Esophagus (tissue), 2 donors: ENCODE measurements around the gene PRKCB. TPM values are rescaled to one million over a fixed set of nuclear protein-coding genes. Genes with fewer than 3 reads are reported as not detected.

Source experiments
- H3K27ac ChIP-seq, 2 donors: one replicate each; pipeline ENCODE4 v1.5.1; 2013; ENCODE audit warnings: low read depth in 2 of 2, mild to moderate bottlenecking in 2 of 2, inconsistent platforms in 1 of 2, low read length in 1 of 2, moderate library complexity in 1 of 2
- H3K27me3 ChIP-seq, 2 donors: one replicate each; pipeline ENCODE4 v1.6.1; 2013; ENCODE audit warnings: low read length in 2 of 2, control low read depth in 1 of 2, mild to moderate bottlenecking in 1 of 2; ENCODE audit not compliant: insufficient read depth in 2 of 2, control insufficient read depth in 1 of 2
- H3K36me3 ChIP-seq, 2 donors: one replicate each; pipeline ENCODE4 v1.6.1; 2013; ENCODE audit warnings: low read length in 1 of 2; ENCODE audit not compliant: control insufficient read depth in 2 of 2, insufficient read depth in 2 of 2
- H3K4me1 ChIP-seq, 2 donors: one replicate each; pipeline ENCODE4 v1.6.1; 2013; ENCODE audit warnings: low read length in 1 of 2; ENCODE audit not compliant: control insufficient read depth in 2 of 2, insufficient read depth in 2 of 2
- H3K4me3 ChIP-seq, 2 donors: one replicate each; pipeline ENCODE4 v1.5.1; 2013; ENCODE audit warnings: low read length in 2 of 2, mild to moderate bottlenecking in 2 of 2, low read depth in 1 of 2, moderate library complexity in 1 of 2
- H3K9me3 ChIP-seq, 2 donors: one replicate each; pipeline ENCODE4 v1.6.1; 2013; ENCODE audit warnings: mild to moderate bottlenecking in 2 of 2, low read depth in 1 of 2, low read length in 1 of 2, moderate library complexity in 1 of 2; ENCODE audit not compliant: control insufficient read depth in 2 of 2, insufficient read depth in 1 of 2
- WGBS, 2 donors: extraction: QIAGEN DNeasy Blood & Tissue Kit; methylation state at CpG; one replicate each; pipeline ENCODE4 v1.1.7; 2013; 5-methylcytosine and 5-hydroxymethylcytosine counted together
- polyA plus RNA-seq, 2 donors: library from polyadenylated mRNA; stranded (reverse); fragments of 200-250 nt; gene quantifications; one replicate each; pipeline ENCODE4 v1.2.3, GENCODE V29; 2013
- donor health status: healthy with polysubstance abuse.
- donor health status: Bipolar disorder and iron deficiency.

The PRKCB gene
- polyA plus RNA-seq, 2 donors, result 0.39 to 0.45 TPM

DNA sequence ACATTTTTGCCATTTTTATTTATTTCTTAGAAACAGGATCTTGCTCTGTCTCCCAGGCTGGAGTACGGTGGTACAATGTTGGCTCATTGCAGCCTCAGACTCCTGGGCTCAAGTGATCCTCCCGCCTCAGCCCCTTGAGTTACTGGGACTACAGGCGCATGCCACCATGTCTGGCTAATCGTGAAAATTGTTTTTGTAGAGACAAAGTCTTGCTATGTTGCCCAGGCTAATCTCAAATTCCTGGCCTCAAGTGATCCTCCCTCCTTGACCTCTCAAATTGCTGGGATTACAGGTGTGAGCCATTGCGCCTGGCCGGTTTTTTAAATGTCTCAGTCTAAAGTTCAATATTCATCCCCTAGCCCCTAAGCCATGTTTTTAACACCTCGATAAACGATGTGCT, 237.5 kb downstream of the PRKCB start:
- Histone ChIP-seq H3K27me3 (no peaks in the 10 kb centered on the region), H3K27ac (no peak overlapping the region), H3K4me1 (no peaks in the 10 kb centered on the region), H3K4me3 (no peak overlapping the region), H3K9me3 (no peaks in the 10 kb centered on the region), H3K36me3 (no peaks in the 10 kb centered on the region)
- 89 to 94% methylated on average over 8 of the region's 8 CpGs for WGBS, 2 donors

DNA sequence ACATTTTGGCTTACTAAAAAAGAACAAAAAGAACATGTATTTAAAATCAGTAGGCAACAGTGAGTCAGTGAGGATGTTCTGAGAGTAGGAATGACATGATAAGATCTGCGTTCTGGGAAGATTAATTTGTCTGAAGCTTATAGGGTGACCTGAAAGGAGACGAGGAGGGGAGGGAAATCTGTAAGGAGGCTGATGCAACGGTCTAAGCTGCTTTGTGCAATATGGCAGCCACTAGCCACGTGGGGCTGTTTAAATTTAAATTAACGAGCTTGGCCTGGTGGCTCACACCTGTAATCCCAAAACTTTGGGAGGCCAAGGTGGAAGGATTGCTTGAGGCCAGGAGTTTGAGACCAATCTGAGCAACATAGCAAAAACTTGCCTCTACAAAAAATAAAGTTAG, 238.8 kb downstream of the PRKCB start:
- Histone ChIP-seq H3K9me3 (no peaks in the 10 kb centered on the region), H3K4me3 (no peak overlapping the region)
- 71 to 76% methylated on average over 5 of the region's 5 CpGs for WGBS, 2 donors

DNA sequence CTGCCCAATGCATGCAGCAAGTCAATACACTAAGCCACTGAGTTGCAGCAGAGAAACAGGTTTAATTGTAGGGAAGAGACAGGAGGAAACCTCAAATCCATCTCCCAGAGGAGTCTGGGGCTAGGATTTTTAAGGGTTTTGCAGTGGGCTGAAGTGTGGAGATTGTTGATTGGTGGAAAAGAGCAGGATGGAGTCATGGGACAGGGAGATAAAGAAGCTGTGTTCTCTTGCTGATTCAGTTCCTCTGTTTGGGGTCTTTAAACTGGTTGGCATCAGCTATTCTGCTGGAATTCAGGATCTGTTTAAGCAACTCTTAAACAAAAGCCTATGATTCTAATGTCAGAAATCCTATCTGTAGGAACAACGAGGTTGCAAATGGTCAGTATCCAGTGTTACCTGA, 239.5 kb downstream of the PRKCB start:
- H3K36me3 ChIP-seq, result no peaks in the 10 kb centered on the region
- no peak overlapping the region for H3K4me3 ChIP-seq
- no peaks in the 10 kb centered on the region for H3K9me3 ChIP-seq
- no peak overlapping the region for H3K27ac ChIP-seq
- H3K4me1 ChIP-seq, result no peaks in the 10 kb centered on the region
- WGBS, 2 donors, result 63 to 67% methylated on average over 1 of the region's 1 CpG
- H3K27me3 ChIP-seq, result no peaks in the 10 kb centered on the region

More for the DNA sequence above, 238.8 kb downstream of the PRKCB start:
- Histone ChIP-seq H3K27ac (no peak overlapping the region), H3K36me3 (no peaks in the 10 kb centered on the region), H3K4me1 (no peaks in the 10 kb centered on the region), H3K27me3 (no peaks in the 10 kb centered on the region)

DNA sequence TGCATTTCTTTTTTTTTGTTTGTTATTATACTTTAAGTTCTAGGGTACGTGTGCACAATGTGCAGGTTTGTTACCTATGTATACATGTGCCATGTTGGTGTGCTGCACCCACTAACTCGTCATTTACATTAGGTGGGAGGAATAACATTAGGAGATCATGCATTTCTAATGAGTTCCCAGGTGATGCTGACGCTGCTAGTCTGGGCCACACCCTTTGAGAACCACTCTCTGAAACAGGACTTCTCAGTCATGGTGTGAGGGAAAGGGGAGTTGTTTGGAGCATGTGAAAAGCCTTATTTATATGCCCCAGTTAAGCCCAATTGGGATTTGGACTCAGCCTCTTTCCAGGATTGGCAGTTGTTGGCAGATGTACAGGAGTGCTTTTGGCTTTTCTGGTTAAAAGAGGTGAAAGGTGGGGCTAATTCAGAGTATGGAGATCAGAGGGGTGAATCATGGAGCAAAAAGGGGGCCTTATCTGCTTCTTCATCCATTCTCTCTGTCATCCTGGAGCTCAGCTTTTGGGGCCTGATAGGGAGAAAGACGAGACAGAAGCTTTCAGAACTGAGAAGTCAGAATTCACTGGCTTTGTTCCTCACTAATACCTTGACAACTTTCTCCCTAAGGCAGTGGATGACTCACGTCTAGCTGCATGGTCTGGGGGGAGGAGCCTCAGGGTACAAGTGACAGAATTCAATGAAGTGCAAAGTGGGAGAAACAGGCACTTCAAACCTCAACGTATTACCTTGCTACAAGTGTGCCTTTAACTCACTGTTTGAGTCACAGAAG, 240.3 kb downstream of the PRKCB start:
- H3K9me3 ChIP-seq, result no peaks in the 10 kb centered on the region

DNA sequence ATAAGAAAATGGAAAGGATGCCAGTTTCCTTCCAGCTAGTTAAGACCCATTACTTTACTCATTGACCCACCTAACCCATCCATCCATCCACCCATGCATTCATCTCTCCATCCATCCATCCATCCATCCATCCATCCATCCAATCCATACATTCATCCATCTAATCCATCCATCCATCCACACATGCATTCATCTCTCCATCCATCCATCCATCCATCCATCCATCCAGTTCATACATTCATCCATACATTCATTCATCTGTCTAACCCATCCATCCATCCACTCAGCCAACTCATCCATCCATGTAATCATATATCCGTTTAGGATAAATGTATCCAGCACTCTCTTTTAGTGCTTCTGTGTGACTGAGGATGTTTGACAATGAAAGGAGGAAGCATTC, 241.5 kb downstream of the PRKCB start:
- Histone ChIP-seq H3K36me3 (no peaks in the 10 kb centered on the region), H3K27ac (no peak overlapping the region), H3K27me3 (no peaks in the 10 kb centered on the region), H3K4me1 (no peaks in the 10 kb centered on the region), H3K9me3 (no peaks in the 10 kb centered on the region), H3K4me3 (no peak overlapping the region)
- WGBS, 2 donors, result 76 to 85% methylated on average over 1 of the region's 1 CpG

More for the DNA sequence above, 240.3 kb downstream of the PRKCB start:
- WGBS, 2 donors, result 31% methylated on average over 6 of the region's 6 CpGs
- Histone ChIP-seq H3K4me3 (no peak overlapping the region), H3K36me3 (no peaks in the 10 kb centered on the region), H3K27ac (no peak overlapping the region), H3K4me1 (no peaks in the 10 kb centered on the region), H3K27me3 (no peaks in the 10 kb centered on the region)

DNA sequence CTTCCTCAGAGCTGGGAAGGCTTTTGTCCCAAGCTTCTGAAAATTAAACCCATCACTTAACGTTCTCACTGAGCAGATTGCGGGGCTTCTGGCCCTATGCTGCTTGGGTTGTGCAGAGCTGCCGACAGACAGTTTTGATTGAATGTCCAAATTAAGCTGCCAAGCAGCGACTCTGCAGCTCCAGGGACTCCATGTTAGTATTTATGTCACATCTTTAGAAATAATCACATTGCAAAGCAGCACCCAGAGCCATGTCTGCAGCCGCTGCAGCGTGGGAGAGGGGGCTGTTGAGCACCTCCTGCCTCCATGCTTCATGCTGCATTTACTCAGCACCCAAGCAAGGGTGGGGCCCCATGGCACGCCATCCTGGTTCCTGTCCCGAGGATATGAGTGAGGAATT, 242.2 kb downstream of the PRKCB start:
- no peak overlapping the region for H3K4me3 ChIP-seq
- H3K4me1 ChIP-seq, result no peaks in the 10 kb centered on the region
- H3K27me3 ChIP-seq, result no peaks in the 10 kb centered on the region
- no peaks in the 10 kb centered on the region for H3K36me3 ChIP-seq
- 73 to 74% methylated on average over 8 of the region's 8 CpGs for WGBS, 2 donors
- H3K27ac ChIP-seq, result no peak overlapping the region
- no peaks in the 10 kb centered on the region for H3K9me3 ChIP-seq

DNA sequence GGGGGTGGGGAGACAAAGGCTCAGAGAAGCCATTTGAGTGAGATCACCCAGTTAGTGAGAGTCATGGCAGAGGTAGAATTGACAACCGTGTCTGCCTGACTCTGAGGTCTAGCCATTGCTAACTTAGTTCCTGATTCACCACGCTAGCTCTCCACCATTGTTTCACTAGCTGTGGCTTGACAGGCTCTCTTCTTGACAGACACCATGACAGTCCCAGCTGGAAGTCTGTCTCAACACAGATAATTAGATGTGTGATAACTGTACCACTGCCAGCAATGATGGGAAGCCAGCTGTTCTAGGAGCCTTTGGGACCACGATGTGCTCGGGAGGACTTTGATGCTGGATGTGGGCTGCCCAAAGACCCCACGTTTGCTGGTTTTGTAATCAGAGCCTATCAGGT, 249.9 kb downstream of the PRKCB start:
- no peaks in the 10 kb centered on the region for H3K9me3 ChIP-seq
- 59 to 64% methylated on average over 5 of the region's 5 CpGs for WGBS, 2 donors
- H3K27ac ChIP-seq, result no peak overlapping the region
- H3K4me1 ChIP-seq, result no peaks in the 10 kb centered on the region
- H3K36me3 ChIP-seq, result no peaks in the 10 kb centered on the region
- H3K4me3 ChIP-seq, result no peak overlapping the region
- no peaks in the 10 kb centered on the region for H3K27me3 ChIP-seq

DNA sequence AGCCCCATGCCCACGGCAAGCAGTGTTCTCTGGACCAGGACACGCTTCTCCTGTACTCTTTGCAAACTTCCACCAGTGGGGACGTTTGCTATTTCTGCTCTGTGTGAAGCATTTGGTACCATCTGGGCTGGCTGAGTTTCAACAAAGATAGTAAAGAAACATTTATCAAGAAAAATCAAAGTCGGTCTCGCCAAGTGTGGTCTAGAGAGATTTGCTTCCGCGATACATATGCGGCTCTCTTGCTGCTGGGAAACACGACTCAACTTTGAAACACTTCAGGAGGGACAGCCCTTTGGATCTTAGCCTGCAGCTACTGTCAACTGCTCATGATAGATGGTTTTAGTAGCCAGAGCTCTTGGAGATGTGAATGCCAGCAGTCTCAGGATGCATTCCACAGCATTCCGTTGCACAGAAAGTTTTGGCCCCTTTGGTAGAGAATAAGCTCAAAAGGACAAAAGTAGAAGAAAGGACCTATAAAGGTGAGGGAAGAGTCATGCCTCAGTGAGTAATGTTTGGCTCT, 252.2 kb downstream of the PRKCB start:
- Histone ChIP-seq H3K27me3 (no peaks in the 10 kb centered on the region), H3K27ac (no peak overlapping the region), H3K4me1 (no peaks in the 10 kb centered on the region), H3K4me3 (no peak overlapping the region), H3K9me3 (no peaks in the 10 kb centered on the region), H3K36me3 (no peaks in the 10 kb centered on the region)
- 49 to 54% methylated on average over 10 of the region's 10 CpGs for WGBS, 2 donors

DNA sequence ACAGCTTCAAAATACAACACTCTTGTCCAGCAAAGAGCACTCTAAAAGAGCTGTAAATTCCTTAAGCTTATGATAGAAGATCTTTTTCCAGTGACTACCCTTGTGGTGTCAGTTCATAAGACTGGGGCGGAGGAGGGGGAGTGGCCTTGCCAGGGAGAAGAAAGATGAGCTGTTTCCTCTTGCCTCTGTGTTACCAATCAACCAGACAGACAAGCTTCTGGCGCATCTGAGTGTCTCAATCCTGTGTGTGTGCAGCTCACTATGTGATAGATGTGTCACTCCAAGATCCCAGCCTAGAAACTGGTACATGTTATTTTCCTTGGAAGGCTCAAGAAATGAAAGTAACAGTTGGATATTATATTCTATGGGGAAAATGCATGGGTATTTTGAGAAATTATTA, 253.0 kb downstream of the PRKCB start:
- 61 to 71% methylated on average over 2 of the region's 2 CpGs for WGBS, 2 donors
- Histone ChIP-seq H3K27me3 (no peaks in the 10 kb centered on the region), H3K9me3 (no peaks in the 10 kb centered on the region), H3K4me1 (no peaks in the 10 kb centered on the region), H3K27ac (no peak overlapping the region), H3K4me3 (no peak overlapping the region), H3K36me3 (no peaks in the 10 kb centered on the region)

DNA sequence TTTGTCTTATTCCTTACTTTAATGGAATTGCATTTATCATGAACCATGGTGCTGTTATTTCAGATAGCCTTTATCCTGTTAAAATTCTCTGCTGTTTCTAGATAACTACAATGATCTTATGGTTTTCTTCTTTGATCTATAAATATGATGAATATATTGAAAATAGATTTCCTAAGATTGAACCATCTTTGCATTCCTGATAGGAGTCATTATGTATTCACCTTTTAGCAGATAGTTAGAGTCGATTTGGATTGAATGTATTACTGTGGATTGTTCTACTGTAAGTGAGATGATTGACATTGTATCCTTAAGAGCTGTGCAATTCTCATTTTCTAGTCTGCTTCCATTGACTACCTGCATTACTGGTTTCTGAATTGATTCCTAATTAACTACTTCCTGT, 255.3 kb downstream of the PRKCB start:
- Histone ChIP-seq H3K27me3 (no peaks in the 10 kb centered on the region), H3K27ac (no peak overlapping the region), H3K4me1 (no peaks in the 10 kb centered on the region), H3K9me3 (no peaks in the 10 kb centered on the region), H3K4me3 (no peak overlapping the region), H3K36me3 (no peaks in the 10 kb centered on the region)
- WGBS, 2 donors, result 60 to 65% methylated on average over 1 of the region's 1 CpG
